Stimulated activated CD8-positive, alpha-beta memory T cell treated with anti-CD3 and anti-CD28 coated beads, Interleukin-15, amount 100 ng/mL, for 48 hours (primary cell): ENCODE data around the gene SS18.

Experiments used
- DNase-seq, 2 donors: peaks; one replicate each; pipeline ENCODE4 v3.0.0-alpha.2; 2020; ENCODE audit warnings: low read depth in 2 of 2

SS18 gene

DNA sequence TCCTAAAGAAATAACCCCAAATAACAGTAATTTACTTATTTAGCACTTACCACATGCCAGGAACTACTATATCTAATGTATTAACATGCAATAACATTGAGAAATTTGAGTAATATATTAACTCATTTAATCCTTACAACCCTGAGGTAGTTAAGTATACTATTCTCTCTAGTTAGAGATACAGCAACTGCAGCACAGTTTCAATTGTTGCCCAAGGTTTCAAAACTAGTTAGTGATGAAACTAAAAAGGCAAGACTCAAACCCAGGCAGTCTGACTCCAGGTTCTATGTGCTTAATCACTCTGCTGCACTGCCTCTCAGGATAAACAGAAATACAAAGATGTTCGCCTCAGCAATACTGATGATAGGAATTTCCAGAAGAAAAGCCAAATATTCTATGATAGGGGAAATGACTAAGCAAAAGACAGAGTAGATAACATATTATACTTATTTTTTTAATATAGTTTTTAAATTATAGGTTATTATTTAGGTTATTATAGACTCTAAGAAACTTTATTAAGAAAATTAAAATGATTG is 88.0 kb downstream of the SS18 start:
- no peak for DNase-seq

DNA sequence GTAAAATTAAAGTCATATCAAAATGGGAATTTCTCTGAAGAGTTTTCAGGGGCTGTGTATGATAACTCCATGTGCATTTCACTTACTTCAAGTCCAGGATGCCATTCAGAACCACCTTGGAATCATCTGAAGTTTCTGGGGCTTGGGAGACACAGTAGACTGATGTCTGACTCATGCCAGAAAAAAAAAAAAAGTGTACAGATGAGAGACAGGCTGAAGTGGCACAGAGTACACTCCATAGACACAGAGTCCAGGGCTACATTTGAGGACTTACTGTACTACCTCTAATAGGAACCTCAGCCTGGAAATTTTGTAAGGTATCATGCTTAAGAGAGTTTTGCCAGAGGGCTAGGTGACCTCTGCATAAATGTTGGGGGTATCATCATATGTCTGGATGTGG is 92.0 kb downstream of the SS18 start:
- DNase-seq = no peak

GRCh38 chr18:25992566-25992965 is 97.8 kb downstream of the SS18 start:
- no peak for DNase-seq

DNA sequence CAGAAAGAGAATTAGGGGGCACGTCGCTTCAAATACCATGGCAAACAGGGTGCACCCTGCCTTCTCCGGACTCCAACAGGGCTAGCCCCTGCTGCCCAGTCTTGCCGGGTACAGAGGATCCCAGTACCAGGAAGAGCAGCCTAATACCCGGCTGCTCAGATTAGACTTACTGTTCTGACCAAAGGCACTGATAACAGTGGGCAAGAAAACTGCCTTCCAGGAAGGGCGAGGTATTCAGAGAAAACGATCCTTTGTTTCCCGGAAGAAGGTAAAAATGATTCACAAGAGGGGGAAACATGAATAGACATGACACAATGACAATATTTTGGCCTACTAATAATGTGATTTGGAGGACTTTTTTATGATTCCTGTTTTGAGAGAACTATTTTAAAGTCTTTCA is 99.9 kb downstream of the SS18 start:
- no peak for DNase-seq

DNA sequence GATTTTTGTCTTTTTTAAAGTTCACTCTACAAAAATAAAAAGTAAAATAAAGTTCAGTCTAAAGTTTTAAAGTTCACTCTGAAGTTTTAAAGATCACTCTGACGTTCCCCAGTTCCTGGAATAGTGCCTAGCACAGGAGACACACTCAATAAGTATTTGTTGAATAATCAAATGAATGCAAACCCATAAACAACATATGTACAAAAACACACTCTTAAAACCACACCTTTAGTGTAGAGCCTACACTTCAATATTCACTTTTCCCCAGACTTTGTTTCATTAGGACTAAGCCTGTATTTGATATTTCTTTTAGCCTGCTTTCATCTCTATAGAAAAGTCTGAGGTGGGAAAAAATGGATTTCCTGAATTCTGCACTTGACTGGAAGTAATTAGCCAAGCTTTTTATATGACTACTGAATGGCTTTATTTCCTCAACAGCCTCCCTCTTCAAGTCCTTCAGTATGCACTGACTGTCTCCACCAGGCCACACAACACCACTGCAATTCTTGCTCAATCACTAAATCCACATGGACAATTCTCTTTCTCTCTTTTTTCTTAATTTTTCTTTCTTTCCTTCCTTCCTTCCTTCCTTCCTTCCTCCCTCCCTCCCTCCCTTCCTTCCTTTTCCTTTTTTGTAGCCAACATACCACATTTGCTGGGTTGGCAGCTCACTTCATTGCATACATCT is 104.6 kb downstream of the SS18 start:
- DNase-seq = no peak

- no peak for DNase-seq
Measured at GRCh38 chr18:25983730-25984129, 106.7 kb downstream of the SS18 start.

DNA sequence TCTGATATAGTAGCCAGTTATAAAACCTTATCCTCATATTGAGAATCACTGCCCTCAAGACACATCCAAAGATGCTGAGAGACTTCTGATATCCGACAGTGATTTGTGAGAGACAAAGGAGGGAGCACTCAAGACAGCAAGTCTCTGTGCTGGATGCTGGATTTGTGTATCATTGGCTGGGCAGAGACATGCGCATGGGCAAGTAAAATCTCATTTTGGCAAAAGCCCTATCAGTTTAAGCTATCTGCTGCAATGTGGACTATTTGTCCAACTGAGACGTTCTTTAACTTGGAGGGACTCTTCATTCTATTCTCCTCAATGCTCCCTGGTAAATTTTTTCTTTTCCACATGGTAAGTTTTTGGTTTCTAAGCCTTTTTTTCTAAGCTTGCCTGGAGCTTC is 107.5 kb downstream of the SS18 start:
- no peak for DNase-seq

GRCh38 chr18:25982153-25982552 is 108.3 kb downstream of the SS18 start:
- DNase-seq = no peak

GRCh38 chr18:25979369-25980040 is 110.9 kb downstream of the SS18 start:
- DNase-seq = no peak

DNA sequence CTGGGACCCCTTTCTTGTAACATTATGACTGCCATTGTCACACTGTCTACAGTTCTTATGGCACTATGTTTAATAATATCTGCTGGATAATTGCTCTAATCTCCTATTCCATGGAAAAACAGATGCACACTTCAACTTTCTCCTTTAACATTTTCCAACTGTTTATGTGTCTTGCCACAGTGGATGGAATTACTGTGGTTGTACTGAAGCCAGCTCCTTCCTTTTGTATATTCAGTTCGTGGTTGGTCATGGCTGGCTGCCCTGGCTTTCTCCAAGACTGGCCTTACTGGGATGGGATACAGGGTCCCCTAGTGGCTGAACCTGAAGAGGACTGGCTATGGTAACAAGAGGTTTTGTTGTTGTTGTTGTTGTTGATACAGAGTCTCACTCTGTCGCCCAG is 113.9 kb downstream of the SS18 start:
- no peak for DNase-seq

GRCh38 chr18:25974630-25975077 is 115.8 kb downstream of the SS18 start:
- no peak for DNase-seq
